CD4-positive, alpha-beta T cell treated with Interferon gamma for 1 hour (primary cell): ENCODE data around the gene PCDHGA3.
"Not testable (repeated sequence)": the region's sequence is repeated elsewhere in the genome, so short reads cannot be mapped to it uniquely, and the experiment has no call there.

ENCODE experiments used
- DNase-seq: peaks from one replicate; pipeline ENCODE4 v3.0.0-alpha.2; 2020

Gene PCDHGA3

DNA sequence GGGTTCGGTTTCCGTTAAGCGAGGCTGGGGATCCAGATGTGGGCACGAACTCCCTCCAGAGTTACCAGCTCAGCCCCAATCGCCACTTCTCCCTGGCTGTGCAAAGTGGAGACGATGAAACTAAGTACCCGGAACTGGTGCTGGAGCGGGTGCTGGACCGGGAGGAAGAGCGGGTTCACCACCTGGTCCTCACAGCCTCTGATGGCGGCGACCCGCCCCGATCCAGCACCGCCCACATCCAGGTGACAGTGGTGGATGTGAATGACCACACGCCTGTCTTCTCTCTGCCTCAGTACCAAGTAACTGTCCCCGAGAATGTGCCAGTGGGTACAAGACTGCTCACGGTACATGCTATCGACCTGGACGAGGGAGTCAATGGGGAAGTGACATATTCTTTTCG lies 39.7 kb downstream of the PCDHGA3 start:
- no peak for DNase-seq

DNA sequence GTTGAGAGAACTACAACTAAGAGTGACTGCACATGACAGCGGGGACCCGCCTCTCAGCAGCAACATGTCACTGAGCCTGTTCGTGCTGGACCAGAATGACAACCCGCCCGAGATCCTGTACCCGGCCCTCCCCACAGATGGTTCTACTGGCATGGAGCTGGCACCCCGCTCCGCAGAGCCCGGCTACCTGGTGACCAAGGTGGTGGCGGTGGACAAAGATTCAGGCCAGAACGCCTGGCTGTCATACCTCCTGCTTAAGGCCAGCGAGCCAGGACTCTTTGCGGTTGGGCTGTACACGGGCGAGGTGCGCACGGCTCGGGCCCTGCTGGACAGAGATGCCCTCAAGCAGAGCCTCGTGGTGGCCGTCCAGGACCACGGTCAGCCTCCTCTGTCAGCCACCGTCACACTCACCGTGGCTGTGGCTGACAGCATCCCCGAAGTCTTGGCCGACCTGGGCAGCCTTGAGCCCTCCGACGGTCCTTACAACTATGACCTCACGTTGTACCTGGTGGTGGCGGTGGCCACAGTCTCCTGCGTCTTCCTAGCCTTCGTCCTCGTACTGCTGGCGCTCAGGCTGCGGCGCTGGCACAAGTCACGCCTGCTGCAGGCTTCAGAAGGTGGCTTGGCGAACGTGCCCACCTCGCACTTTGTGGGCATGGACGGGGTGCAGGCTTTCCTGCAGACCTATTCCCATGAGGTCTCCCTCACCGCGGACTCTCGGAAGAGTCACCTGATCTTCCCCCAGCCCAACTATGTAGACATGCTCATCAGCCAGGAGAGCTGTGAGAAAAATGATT lies 41.0 kb downstream of the PCDHGA3 start:
- no peak for DNase-seq

DNA sequence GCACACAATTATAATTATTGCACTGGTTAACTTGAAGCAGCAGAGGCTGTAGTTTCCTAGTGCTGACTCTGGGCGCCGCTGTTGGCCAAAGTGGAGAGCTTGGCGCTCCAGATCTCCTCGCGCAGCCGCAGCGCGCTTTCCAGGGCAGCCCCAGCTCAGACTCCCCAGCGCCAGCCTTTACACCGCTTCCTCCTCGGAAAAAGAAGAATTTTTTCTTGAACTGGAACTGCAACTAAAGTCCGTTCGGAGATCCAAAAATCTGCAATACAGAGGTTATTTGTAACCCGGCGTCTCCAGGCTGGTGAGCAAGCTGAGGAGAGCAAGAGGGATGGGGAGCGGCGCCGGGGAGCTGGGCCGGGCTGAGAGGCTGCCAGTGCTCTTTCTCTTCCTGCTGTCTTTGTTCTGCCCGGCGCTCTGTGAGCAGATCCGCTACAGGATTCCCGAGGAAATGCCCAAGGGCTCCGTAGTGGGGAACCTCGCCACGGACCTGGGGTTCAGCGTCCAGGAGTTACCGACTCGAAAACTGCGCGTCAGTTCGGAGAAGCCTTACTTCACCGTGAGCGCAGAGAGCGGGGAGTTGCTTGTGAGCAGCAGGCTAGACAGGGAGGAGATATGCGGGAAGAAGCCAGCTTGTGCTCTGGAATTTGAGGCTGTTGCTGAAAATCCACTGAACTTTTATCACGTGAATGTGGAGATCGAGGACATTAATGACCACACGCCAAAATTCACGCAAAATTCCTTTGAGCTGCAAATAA lies 44.1 kb downstream of the PCDHGA3 start, which contains the start of gene PCDHGB4:
Gene PCDHGB4 (plus strand): TSS at position 142 of the 755 bp plus-strand sequence. CDS start 187 bp downstream, at position 329.
- not testable (repeated sequence) for DNase-seq

DNA sequence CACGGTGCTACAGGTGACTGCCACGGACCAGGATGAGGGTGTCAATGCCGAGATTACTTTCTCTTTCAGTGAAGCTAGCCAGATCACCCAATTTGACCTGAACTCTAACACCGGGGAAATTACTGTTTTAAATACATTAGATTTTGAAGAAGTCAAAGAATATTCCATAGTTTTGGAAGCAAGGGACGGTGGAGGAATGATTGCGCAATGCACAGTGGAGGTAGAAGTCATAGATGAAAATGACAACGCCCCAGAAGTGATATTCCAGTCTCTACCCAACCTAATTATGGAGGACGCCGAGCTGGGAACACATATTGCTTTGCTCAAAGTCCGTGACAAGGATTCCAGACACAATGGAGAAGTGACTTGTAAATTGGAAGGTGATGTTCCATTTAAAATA lies 45.0 kb downstream of the PCDHGA3 start:
- DNase-seq = no peak

- DNase-seq = no peak
These were observed 45.8 kb downstream of the PCDHGA3 start for GRCh38 chr5:141389153-141390042.

DNA sequence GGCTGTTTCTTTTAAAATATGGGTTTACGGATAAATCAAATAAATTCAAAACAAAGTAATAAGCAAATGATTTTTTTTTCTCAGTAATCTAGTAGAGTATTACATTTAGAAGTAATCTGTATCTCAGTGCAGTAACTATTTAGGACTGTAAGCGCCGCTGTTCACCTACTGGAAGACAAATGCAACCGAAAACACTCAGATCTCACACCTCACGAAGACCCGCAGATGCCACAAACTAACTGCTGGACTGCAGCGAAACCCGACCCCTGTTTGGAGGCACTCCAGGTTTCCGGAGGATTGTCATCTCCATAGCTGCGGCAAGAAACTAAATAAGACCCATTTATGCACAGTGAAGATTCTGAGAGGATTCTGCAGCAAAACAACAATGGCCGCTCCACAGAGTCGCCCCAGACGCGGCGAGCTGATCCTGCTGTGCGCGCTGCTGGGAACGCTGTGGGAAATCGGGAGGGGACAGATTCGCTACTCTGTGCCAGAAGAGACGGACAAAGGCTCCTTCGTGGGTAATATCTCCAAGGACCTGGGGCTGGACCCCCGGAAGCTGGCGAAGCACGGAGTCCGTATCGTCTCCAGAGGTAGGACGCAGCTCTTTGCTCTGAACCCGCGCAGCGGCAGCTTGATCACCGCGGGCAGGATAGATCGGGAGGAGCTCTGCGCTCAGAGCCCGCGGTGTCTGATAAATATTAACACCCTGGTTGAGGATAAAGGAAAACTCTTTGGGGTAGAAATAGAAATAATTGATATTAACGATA lies 49.0 kb downstream of the PCDHGA3 start, which contains the start of gene PCDHGA8:
Gene PCDHGA8 (plus strand): TSS at position 205 of the 770 bp plus-strand sequence. CDS start 181 bp downstream, at position 386.
- DNase-seq = no peak

DNA sequence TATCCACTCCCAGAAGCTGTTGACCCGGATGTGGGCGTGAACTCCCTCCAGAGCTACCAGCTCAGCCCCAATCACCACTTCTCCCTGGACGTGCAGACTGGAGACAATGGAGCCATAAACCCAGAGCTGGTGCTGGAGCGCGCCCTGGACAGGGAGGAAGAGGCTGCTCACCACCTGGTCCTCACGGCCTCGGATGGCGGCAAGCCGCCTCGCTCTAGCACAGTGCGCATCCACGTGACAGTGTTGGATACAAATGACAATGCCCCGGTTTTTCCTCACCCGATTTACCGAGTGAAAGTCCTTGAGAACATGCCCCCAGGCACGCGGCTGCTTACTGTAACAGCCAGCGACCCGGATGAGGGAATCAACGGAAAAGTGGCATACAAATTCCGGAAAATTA lies 49.6 kb downstream of the PCDHGA3 start:
- no peak for DNase-seq

- DNase-seq = not testable (repeated sequence)
These were observed 51.0 kb downstream of the PCDHGA3 start for GRCh38 chr5:141394401-141395187.
